Measurements from ENCODE around the gene MYO19.

The MYO19 gene

GRCh38 chr17:36533935-36534839, 481 bp downstream of the MYO19 start (continued):
- TF ChIP-seq REPIN1 (tag by site-specific recombination; IDR thresholded peaks at IDR 0.05; ENCODE audit: low read depth) (no peak), ZNF350 (tag by site-specific recombination; IDR thresholded peaks at IDR 0.05) (no peak), HOXD13 (CRISPR knock-in tag; IDR thresholded peaks at IDR 0.05; ENCODE audit: borderline replicate concordance) (no peak), PRDM2 (tag by site-specific recombination; IDR thresholded peaks at IDR 0.05; ENCODE audit: borderline replicate concordance) (no peak), HIC1 (tag by site-specific recombination; IDR thresholded peaks at IDR 0.05) (no peak), PBX3 (CRISPR knock-in tag; IDR thresholded peaks at IDR 0.05) (no peak), ZSCAN5A (tag by site-specific recombination; IDR thresholded peaks at IDR 0.05) (no peak), ZNF600 (tag by site-specific recombination; IDR thresholded peaks at IDR 0.05) (peak; percentile 66; the same call in 1 of the 2 replicates), KLF16 (tag by site-specific recombination; IDR thresholded peaks at IDR 0.05) (no peak; the same call in 1 of the 2 replicates), HOXC10 (CRISPR knock-in tag; IDR thresholded peaks at IDR 0.05) (no peak), ZNF596 (tag by site-specific recombination; IDR thresholded peaks at IDR 0.05) (no peak), BCL6B (tag by site-specific recombination; IDR thresholded peaks at IDR 0.05) (peak; percentile 8; the same call in 1 of the 2 replicates), ZNF513 (tag by site-specific recombination; IDR thresholded peaks at IDR 0.05) (no peak), GLIS1 (tag by site-specific recombination; IDR thresholded peaks at IDR 0.05) (0 out of 2 replicates have a peak, but pooled peaks have one; percentile 32), SCRT2 (tag by site-specific recombination; IDR thresholded peaks at IDR 0.05) (no peak; the same call in 1 of the 2 replicates), ZFP37 (tag by site-specific recombination; IDR thresholded peaks at IDR 0.05) (peak; percentile 32; the same call in 1 of the 2 replicates), ZNF19 (tag by site-specific recombination; IDR thresholded peaks at IDR 0.05; ENCODE audit: low read depth) (no peak), ZNF112 (tag by site-specific recombination; IDR thresholded peaks at IDR 0.05) (no peak), ZSCAN4 (tag by site-specific recombination; IDR thresholded peaks at IDR 0.05) (peak; percentile 23), ZNF658 (tag by site-specific recombination; IDR thresholded peaks at IDR 0.05) (no peak), ZNF48 (tag by site-specific recombination; IDR thresholded peaks at IDR 0.05) (no peak), ZNF138 (tag by site-specific recombination; IDR thresholded peaks at IDR 0.05; ENCODE audit: borderline replicate concordance) (no peak), ZNF555 (tag by site-specific recombination; conservative IDR thresholded peaks at IDR 0.05) (no peak), SP3 (tag by site-specific recombination; IDR thresholded peaks at IDR 0.05) (no peak; the same call in 1 of the 2 replicates)

All from HEK293 (cell line).